Stimulated activated naive CD8-positive, alpha-beta T cell treated with anti-CD3 and anti-CD28 coated beads, Interleukin-15, Interleukin-2, amounts not matched to agents 100 ng/mL and 50 ng/mL, for 24 hours (primary cell): Measurements from ENCODE around the gene POLR3G.

Experiments used
- H3K27ac Mint-ChIP-seq: one replicate; pipeline ENCODE4 v1.8.0; 2021; ENCODE audit warnings: mild to moderate bottlenecking, mixed read lengths
- H3K27me3 Mint-ChIP-seq: one replicate; pipeline ENCODE4 v1.8.0; 2021; ENCODE audit warnings: mixed read lengths
- H3K36me3 Mint-ChIP-seq: one replicate; pipeline ENCODE4 v1.8.0; 2021; ENCODE audit warnings: low read depth, mixed read lengths
- H3K4me1 Mint-ChIP-seq: one replicate; pipeline ENCODE4 v1.8.0; 2021; ENCODE audit warnings: low read depth, mixed read lengths
- H3K4me3 Mint-ChIP-seq: one replicate; pipeline ENCODE4 v1.8.0; 2021; ENCODE audit warnings: mild to moderate bottlenecking, mixed read lengths
- H3K9me3 Mint-ChIP-seq: one replicate; pipeline ENCODE4 v1.8.0; 2021; ENCODE audit warnings: mixed read lengths

Gene POLR3G

DNA sequence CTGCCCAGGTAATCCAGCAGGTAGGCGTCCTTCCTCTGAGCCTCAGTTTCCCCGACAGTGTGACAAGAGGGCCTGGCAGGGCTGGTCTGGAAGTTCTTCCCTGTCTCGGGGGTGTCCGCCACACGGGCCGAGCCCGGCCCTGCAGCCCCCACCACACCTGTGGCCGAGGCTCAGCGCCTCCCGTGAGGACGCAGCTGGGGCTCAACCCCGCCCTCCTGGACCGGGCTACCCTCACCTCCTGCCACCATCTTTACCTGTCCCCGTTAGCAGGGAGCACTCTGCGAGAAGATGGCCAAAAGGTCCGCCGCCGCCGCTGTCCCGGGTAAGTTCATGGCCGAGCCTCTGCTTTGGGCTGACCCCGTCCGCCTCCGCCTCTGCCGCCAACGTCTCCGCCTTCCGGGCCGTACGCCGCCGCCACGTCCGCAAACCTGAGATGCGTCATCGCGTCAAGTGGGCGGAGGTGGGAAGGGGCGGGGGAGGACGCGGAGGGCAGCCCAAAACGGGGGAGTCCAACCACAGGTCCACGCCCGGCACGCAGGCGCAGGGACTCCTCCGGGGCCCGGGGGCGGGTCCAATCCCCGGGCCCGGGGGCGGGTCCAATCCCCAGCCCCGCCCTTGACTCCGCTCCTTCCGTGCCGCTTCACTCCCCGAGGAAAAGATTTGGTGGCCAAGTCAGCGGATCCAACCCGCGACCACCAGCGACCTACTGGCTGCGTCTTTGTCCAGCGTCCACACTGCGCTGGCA, 54.7 kb downstream of the POLR3G start, which contains the start of gene LYSMD3:
LYSMD3 (minus strand) TSS at position 391 of the 745 bp plus-strand sequence. CDS start 4,295 bp downstream, outside the sequence.
- Mint-ChIP-seq H3K36me3 (peaks cover 10% of the 10 kb centered on the region), H3K4me3 (peak within 1 kb of the TSS; percentile 97), H3K27me3 (peaks cover 9% of the 10 kb centered on the region), H3K4me1 (peaks cover 32% of the 10 kb centered on the region), H3K27ac (peak within 1 kb of the TSS; percentile 95), H3K9me3 (no peaks in the 10 kb centered on the region)

DNA sequence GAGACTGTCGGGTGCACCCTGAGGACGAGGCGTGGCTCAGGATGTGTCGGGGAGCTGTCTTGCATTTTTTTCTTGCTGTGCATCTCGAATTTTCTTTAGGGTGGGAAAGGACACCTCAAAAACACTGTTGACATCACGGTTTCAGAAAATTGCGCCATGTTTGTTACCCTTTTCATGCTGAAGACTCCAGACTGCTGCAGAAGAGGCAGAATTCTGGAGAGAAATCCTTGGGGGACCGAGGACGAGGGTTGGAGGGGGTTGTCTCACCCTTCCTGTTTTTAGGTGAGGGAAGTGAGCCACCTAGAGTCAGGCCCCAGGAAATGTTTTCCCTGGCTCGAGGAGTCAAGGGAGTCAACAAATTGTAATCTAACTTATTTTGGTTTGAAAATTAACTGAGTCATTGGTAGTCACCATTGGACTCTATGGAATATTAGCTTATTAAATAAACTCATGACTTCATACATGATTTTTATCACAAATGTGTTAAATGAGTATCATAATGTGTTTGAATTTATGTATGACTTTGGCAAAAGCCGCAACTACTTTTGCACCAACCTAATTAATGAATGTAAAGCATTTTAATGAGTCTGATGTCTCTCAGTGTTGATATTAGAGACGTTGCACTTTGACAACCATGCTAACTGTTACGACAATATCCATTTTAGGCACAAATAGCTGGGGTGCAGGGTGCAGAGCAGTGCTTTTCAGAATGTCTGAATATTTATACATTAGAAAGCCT, 55.4 kb downstream of the POLR3G start:
- H3K27me3 Mint-ChIP-seq = peaks cover 11% of the 10 kb centered on the region
- no peaks in the 10 kb centered on the region for H3K9me3 Mint-ChIP-seq
- peaks cover 5% of the 10 kb centered on the region for H3K36me3 Mint-ChIP-seq
- H3K4me1 Mint-ChIP-seq = peaks cover 30% of the 10 kb centered on the region
- peak overlapping the region; percentile 97 for H3K4me3 Mint-ChIP-seq
- peak overlapping the region; percentile 95 for H3K27ac Mint-ChIP-seq

DNA sequence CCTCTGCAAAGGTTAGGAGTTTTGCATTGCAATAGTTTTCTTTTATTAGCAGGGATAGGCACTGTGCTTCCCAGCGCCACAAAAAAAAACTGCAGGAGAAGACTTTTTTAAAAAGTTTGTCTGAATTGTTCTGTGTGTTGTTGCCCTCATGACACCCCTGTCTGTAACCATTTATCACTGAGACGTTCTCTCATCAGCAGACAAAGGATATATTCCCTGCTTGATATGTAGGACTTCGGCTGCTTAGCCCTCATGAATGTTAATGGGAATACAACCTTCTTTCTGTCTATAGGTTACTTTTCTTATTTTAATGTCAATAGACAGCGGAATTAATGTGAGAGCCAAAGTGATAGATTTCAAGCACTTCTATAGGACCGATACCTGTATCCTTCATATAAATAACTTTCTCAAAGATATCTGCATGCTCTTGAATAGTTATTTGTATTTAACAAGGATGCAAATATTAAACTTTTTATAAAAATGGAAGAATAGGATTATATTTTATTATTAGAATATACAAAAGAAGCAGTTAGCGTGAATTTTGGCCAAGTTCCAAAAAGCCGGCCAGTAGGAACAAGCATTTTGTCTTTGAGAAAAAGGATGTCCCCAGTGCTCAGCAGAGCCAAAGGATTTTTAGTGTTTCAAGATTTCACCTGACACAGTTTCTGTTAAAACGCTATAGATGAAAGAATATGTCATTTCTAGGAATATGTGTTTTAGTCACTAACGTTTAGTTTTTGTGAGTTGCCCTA, 56.2 kb downstream of the POLR3G start:
- no peaks in the 10 kb centered on the region for H3K9me3 Mint-ChIP-seq
- H3K27me3 Mint-ChIP-seq = peaks cover 17% of the 10 kb centered on the region
- no peak overlapping the region for H3K4me3 Mint-ChIP-seq
- peaks cover 5% of the 10 kb centered on the region for H3K36me3 Mint-ChIP-seq
- no peak overlapping the region for H3K27ac Mint-ChIP-seq
- H3K4me1 Mint-ChIP-seq = peaks cover 29% of the 10 kb centered on the region

DNA sequence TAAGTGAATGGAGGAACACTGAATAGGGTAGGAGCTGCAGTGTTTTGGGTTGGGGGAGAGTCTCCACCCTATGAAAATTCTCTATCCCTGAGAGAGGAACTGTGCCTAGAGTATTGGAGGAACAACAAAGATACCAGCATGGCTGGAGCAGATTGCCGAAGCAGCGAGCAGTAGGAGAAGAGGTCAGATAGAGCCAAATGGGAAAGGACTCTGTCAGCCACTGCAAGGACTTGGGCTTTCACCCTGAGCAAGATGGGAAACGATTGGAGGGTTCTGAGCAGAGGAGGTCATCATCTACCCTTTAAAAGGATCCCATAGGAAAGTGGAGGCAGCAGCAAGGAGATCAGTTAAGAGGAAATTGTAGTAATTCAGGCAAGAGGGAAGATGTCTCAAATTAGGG, 59.1 kb downstream of the POLR3G start:
- Mint-ChIP-seq H3K4me1 (peaks cover 3% of the 10 kb centered on the region), H3K27me3 (peaks cover 27% of the 10 kb centered on the region), H3K27ac (no peak overlapping the region), H3K4me3 (no peak overlapping the region), H3K9me3 (no peaks in the 10 kb centered on the region), H3K36me3 (no peaks in the 10 kb centered on the region)

DNA sequence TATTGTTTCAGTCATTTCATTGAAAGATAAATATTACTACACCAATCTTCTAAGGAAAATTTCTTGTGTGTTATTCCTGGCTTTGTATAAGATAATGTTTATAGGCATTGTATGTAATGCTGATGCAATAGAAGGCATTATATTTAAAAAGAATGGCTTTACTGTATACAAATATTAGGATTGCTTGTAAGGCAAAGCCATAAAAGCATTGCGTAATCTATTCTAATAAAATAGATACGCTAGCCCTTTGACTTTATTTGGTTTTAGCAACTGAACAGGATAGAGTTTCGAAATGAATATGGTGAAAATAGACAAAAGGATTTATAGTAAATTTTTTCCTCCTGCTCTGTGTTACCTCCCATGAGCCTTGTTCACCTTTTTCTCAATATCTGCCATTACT, 60.3 kb downstream of the POLR3G start:
- H3K36me3 Mint-ChIP-seq = no peaks in the 10 kb centered on the region
- no peaks in the 10 kb centered on the region for H3K4me1 Mint-ChIP-seq
- H3K27ac Mint-ChIP-seq = no peak overlapping the region
- H3K4me3 Mint-ChIP-seq = no peak overlapping the region
- H3K9me3 Mint-ChIP-seq = no peaks in the 10 kb centered on the region
- peaks cover 31% of the 10 kb centered on the region for H3K27me3 Mint-ChIP-seq

DNA sequence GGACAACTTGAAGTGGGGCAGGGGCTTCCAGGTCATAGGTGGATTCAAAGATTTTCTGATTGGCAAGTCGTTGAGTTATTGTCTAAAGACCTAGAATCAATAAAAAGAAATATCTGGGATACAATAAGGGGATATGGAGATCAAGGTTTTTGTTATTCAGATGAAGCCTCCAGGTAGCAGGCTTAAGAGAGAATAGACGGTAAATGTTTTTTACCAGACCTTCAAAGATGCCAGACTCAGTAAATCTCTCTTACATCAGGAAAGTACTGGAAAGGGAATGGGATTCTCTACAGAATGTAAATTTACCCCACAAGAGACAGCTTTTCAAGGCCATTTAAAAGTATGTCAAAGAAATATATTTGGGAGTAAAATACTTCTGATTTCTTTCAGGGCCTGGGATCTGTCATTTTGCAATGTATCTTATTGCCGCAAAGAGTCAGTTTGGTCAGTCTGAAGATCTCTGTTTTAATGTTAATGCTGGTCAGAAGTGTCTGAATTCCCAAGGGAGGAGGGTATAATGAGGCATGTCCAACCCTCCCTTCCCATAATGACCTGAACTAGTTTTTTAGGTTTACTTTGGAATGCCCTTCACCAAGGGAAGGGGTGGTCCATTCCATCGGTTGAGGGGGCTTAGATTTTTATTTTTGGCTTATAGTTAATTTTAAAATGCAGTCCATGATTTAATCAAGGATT, 68.3 kb downstream of the POLR3G start:
- H3K4me3 Mint-ChIP-seq = no peak overlapping the region
- H3K27ac Mint-ChIP-seq = no peak overlapping the region
- H3K27me3 Mint-ChIP-seq = peaks cover 41% of the 10 kb centered on the region
- H3K9me3 Mint-ChIP-seq = no peaks in the 10 kb centered on the region
- H3K36me3 Mint-ChIP-seq = no peaks in the 10 kb centered on the region
- no peaks in the 10 kb centered on the region for H3K4me1 Mint-ChIP-seq

DNA sequence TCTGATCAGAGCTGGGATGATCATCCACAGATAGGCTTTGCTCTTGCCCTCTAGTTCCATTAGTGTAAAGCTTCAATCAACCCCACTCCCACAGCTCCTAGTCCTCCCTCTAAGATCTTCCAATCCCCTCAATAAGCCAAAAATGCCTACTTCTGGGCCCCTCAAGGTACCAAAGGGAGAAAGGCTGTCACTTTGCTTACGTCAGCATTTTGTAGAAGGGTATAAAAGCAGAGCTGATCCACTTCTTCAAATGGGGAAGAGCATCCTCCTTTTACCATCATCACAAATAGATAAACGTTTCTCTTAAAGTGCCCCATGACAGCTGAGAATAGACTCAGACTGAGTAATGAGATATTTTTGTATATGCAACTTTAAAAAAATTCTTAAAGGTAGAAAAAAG, 70.8 kb downstream of the POLR3G start:
- Mint-ChIP-seq H3K36me3 (no peaks in the 10 kb centered on the region), H3K27me3 (peaks cover 36% of the 10 kb centered on the region), H3K27ac (no peak overlapping the region), H3K4me3 (no peak overlapping the region), H3K4me1 (no peaks in the 10 kb centered on the region), H3K9me3 (no peaks in the 10 kb centered on the region)

DNA sequence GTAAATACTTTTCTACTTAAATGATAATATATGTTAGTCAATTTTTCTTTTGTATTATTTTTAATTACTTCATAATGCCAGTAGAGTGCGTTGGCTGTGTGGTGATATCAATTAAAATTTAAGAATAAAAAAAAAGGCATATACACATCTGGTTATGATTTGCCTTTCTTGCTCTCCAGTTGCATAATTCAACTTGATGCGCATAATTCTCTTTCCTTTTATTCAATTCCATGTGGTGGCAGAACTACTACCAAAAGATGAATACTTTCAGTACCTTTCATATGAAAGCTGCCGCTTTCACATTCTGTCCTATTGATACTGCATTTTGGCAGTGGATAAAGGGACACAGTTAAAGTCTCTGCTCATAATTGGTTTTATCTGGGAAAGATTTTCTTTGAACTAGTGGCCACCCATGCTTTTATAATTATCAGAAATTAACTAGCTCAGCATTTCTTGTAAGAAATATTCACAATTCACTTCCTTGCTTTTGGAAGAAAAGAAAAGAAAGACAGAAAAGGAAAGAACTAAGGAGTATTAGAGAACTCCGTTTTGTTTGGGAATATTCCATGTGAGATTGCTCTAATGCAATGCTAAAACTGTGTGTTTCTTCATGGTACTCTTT, 71.7 kb downstream of the POLR3G start:
- Mint-ChIP-seq H3K27me3 (peaks cover 34% of the 10 kb centered on the region), H3K36me3 (no peaks in the 10 kb centered on the region), H3K27ac (no peak overlapping the region), H3K4me1 (no peaks in the 10 kb centered on the region), H3K9me3 (no peaks in the 10 kb centered on the region), H3K4me3 (no peak overlapping the region)

DNA sequence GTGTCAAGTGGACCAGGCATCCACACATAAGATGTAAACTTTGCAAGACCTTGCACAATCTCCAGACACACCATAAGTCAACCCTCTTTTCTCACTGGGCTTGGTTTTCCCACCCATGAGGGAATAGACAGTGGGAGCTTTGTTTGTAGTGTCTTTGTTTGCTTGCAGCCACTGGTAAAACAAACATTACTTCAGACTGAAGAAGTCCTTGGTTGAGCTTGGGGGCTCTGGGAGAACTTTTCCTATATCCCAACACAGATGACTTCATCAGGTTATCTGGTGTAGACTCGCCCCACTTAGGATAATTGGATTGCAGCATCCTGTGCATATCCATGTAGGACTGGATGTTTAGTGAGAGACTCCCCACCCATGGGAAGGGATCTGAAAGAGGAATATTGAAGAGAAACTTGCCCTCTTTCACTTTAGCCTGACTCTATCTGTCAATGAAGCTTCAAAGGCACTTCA, 72.4 kb downstream of the POLR3G start:
- H3K27me3 Mint-ChIP-seq = peaks cover 34% of the 10 kb centered on the region
- no peaks in the 10 kb centered on the region for H3K9me3 Mint-ChIP-seq
- no peak overlapping the region for H3K4me3 Mint-ChIP-seq
- H3K36me3 Mint-ChIP-seq = no peaks in the 10 kb centered on the region
- no peaks in the 10 kb centered on the region for H3K4me1 Mint-ChIP-seq
- H3K27ac Mint-ChIP-seq = no peak overlapping the region

DNA sequence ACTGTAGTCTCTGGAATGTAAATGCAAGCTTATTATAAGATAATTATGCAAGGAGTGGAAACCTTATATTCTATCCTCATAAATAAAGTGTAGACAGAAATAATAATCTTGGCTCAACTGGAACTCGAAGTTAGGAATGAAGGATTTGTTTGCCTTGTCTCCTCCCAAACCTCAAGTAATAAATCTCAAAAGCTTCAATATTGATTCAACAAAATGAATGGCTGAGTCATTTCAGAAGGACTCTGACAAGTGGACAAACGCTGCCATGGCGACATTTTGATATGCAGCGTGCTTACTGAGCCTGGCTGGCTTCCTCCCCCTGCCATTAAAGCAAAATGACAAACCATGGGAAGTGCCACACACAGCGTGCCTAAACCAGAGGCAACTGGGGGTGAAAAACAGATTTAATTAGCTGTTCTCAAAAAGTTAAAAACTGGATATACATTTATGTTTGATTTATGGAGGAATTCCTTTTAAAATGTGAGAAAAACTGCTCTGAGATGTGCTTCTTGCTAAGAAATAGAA, 73.5 kb downstream of the POLR3G start:
- H3K27me3 Mint-ChIP-seq = peaks cover 38% of the 10 kb centered on the region
- H3K4me1 Mint-ChIP-seq = no peaks in the 10 kb centered on the region
- H3K4me3 Mint-ChIP-seq = no peak overlapping the region
- no peaks in the 10 kb centered on the region for H3K9me3 Mint-ChIP-seq
- H3K27ac Mint-ChIP-seq = no peak overlapping the region
- no peaks in the 10 kb centered on the region for H3K36me3 Mint-ChIP-seq

DNA sequence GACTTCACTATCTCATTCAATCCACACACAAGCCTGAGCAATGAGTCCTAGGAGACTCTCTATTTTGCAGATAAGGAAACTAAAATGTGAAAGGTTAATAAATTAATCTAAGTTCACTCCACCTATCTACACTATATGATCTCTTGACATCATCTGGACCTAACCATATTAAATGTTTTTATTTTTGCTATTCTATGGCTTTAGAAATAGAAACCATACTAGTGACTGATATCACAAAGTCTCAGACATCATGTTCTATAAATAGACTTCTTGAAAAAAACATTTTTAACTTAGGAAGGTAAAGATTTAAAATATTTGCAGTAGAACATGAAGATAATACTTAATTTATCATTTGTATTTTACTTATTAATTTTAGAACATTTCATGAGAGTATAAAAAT, 74.6 kb downstream of the POLR3G start:
- Mint-ChIP-seq H3K4me3 (no peak overlapping the region), H3K9me3 (no peaks in the 10 kb centered on the region), H3K27me3 (peaks cover 44% of the 10 kb centered on the region)

DNA sequence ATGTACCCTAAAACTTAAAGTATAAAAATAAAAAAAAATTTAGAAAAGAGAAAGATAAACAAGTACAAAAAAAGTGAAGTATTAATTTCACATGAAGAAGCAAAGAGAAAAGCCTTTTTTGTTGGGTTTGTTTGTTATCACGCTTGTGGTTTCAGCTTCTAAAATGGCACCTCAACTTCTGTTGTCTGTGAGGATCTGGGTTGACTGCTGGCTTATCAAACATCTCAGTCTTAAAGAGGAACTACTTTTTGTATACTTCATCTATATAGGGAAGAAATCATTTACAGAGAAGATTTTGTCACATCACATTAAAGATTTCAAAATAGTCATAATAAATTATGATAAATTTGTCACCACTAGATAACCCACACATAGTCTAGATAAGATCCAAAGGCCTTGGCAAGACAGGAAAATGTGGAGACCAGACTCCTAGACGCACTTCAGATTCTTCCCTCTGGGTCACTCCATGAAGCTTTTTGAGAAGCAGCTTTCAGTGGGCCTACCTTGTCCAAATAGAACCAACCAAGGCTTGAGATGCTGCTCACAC, 75.1 kb downstream of the POLR3G start:
- no peak overlapping the region for H3K4me3 Mint-ChIP-seq
- H3K9me3 Mint-ChIP-seq = no peaks in the 10 kb centered on the region
- H3K36me3 Mint-ChIP-seq = no peaks in the 10 kb centered on the region
- no peak overlapping the region for H3K27ac Mint-ChIP-seq
- H3K27me3 Mint-ChIP-seq = peaks cover 44% of the 10 kb centered on the region
- H3K4me1 Mint-ChIP-seq = no peaks in the 10 kb centered on the region

More for the DNA sequence above, 74.6 kb downstream of the POLR3G start:
- Mint-ChIP-seq H3K4me1 (no peaks in the 10 kb centered on the region), H3K27ac (no peak overlapping the region), H3K36me3 (no peaks in the 10 kb centered on the region)

DNA sequence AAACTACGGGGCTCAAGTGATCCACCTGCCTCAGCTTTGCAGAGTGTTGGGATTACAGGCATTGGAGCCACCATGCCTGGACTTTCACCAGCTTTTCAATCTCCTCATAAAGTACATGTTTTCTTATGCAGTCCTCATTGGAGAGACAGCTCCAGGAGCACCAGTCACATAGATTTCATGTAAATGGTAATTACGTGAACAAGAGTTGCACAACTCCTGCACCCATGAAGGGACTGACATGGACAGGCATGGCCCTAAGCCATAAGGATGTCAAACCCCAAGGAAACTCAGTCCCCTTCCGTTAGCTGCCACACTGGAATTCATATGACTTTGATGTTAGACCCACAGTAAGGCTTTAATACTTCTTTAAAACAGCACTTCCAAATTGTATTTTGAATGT, 76.3 kb downstream of the POLR3G start:
- H3K36me3 Mint-ChIP-seq = no peaks in the 10 kb centered on the region
- H3K9me3 Mint-ChIP-seq = no peaks in the 10 kb centered on the region
- no peak overlapping the region for H3K27ac Mint-ChIP-seq
- H3K4me1 Mint-ChIP-seq = no peaks in the 10 kb centered on the region
- peaks cover 44% of the 10 kb centered on the region for H3K27me3 Mint-ChIP-seq
- no peak overlapping the region for H3K4me3 Mint-ChIP-seq

DNA sequence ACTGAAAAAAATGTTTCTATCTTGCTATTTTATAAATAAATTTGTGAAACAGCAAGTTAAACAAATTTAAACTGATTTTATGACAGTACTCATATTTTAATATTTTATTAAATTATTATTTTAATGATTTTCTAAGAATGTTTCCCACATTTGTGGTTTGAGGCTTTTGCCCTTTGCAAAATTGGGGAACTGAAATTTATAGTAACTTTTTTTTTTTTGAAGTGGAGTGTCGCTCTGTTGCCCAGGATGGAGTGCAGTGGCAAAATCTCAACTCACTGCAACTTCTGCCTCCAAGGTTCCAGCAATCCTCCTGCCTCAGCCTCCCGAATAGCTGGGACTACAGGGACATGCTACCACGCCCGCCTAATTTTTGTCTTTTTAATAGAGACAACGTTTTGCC, 76.7 kb downstream of the POLR3G start:
- H3K27me3 Mint-ChIP-seq = peaks cover 46% of the 10 kb centered on the region
- H3K9me3 Mint-ChIP-seq = no peaks in the 10 kb centered on the region
- no peak overlapping the region for H3K27ac Mint-ChIP-seq
- H3K4me1 Mint-ChIP-seq = no peaks in the 10 kb centered on the region
- no peaks in the 10 kb centered on the region for H3K36me3 Mint-ChIP-seq
- H3K4me3 Mint-ChIP-seq = no peak overlapping the region
